EL (cell line): ENCODE data around the gene SLC1A2.
"Not testable (repeated sequence)": the region's sequence is repeated elsewhere in the genome, so short reads cannot be mapped to it uniquely, and the experiment has no call there.

Experiments
- DNase-seq: peaks from one replicate; pipeline ENCODE4 v3.0.0-alpha.2; 2016

SLC1A2 gene

GRCh38 chr11:35238882-35239281, 180.5 kb downstream of the SLC1A2 start:
- DNase-seq = no peak

GRCh38 chr11:35237860-35238715, 181.3 kb downstream of the SLC1A2 start:
- DNase-seq = peak; percentile 53

DNA sequence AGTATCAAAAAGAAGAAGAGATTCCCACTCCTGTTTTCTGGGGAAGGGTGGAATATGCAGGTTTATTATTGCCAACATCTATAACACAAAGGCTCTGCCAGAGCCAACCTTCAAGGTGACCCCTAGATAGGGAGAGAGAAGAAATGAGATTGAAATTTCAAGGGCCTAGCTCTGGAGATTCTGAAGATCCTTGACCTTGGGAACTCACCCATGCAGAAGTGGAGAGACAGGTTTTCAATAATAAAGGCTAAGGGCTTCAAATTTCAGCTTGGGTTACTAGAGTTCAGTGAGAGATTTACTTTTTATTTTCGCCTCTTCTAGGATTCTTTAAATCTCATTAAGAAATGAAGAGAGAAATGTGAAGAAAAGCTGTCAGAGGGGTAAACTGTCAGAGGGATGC, 182.0 kb downstream of the SLC1A2 start:
- DNase-seq = no peak

DNA sequence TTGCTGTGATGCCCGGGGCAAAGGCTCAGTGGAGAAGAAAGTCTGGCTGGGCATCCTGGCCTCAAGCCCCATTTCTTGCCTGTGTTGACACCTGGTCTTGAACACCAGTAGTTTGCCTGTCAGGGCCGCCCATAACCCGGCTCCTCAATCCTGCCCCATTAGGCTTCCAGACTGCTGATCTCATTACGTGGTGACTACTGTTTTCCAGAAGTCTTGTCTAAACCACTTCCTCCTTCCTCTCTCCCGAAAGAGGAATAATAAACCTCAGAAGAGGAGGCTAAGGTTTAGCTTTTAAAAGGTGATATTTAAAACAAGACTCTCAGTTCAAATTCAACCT, 182.7 kb downstream of the SLC1A2 start:
- DNase-seq = peak; percentile 67

DNA sequence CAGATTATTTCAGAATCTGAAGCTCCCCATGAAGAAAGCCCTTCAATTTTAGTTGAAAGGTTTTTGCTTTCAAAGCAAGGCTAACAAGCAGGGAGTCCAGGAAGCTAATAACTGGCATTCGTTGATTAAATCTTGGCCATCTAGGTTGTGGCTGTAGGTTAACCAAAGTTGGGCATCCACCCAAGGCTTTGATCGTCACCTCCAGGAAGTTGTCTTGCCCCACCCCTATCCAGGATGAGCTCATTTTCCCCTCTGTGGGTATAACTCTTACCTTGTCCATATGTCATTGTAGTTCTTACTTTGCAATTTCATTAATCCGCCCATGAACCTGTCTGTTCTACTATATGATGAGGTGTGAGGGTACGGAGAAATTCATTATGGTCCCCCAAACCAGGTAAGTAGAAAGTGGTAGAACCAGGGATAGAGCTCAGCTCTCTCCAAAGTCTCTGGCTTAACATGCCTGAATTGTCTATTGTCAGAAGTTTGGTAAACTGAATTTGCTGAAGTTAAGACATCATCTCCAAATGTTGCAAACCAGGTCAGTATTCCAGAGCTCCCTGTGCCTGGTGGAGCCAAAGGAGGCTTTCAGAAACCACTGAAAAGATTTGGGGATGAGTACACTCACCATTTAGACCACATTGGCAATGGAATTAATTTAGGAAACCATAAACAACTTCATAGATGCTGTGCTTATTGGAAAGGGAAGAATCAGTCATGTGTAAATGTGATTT, 183.3 kb downstream of the SLC1A2 start:
- DNase-seq = peak; percentile 48

GRCh38 chr11:35235498-35235897, 183.9 kb downstream of the SLC1A2 start:
- DNase-seq = no peak

GRCh38 chr11:35235157-35235468, 184.2 kb downstream of the SLC1A2 start:
- DNase-seq = no peak

DNA sequence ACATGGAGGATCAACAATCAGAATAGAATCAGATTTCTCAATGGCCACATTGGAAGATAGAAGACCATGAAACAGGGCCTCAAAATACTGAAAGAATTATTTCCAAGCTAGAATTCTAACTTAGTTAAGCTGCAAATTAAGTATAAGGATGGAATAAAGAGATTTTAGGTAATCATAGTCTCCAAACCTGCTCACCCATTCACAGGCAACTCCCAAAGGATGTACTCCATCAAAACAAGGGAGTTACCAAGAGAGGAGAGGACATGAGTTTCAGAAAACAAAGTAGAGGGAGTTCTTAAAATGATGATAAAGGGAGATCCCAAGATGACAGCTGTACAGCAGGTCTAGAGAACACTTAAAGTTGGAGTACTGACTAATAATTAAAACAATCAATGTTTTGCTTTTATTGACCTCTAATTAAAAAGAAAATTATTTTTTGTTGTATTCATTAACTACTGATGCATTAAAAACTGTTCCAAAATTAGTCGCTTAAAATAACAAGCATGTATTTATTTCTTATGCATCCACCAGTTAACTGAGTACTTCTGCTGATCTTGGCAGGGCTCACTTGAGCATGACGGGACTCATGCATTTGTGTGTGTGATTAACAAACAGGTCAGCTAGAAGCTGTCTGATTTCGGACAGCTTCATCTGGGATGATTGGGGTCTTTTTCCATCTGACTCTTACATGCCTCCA, 184.8 kb downstream of the SLC1A2 start:
- no peak for DNase-seq

DNA sequence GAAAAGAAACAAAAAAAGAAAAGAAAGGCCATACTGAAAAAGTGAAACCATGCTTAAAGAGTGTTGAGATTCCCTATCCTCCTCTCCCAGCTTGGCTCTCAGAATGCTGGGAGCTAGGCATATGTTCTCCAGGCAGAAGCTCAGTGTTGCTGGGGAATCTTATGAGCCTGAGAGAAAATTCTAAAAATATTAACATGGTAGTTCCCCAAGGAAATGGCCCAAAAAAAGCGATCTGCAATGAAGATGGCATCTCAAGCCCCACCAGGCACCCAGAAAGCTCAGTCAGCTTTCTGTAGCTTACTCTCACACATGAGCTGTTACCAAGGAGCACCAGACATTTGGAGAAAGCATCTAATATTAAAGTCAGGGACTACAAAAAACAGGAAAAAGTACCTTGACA, 185.8 kb downstream of the SLC1A2 start:
- DNase-seq = no peak

GRCh38 chr11:35232891-35233330, 186.4 kb downstream of the SLC1A2 start:
- DNase-seq = peak; percentile 22

DNA sequence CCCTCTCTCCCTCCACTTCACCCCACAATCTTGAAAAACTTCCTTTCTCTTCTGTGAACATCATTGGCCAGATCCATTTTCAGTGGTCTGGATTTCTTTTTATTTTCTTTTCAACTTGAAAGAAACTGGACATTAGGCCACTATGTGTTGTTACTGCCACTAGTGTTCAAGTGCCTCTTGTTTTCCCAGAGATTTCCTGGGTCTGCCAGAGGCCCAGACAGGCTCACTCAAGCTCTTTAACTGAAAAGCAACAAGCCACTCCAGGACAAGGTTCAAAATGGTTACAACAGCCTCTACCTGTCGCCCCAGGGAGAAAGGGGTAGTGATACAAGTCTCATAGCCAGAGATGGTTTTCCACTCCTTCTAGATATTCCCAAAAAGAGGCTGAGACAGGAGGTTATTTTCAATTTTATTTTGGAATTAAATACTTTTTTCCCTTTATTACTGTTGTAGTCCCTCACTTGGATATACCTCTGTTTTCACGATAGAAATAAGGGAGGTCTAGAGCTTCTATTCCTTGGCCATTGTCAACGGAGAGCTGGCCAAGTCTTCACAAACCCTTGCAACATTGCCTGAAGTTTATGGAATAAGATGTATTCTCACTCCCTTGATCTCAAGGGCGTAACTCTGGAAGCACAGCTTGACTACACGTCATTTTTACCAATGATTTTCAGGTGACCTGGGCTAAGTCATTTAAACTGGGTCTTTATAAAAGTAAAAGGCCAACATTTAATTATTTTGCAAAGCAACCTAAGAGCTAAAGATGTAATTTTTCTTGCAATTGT, 188.1 kb downstream of the SLC1A2 start:
- no peak for DNase-seq

GRCh38 chr11:35230388-35230787, 189.0 kb downstream of the SLC1A2 start:
- no peak for DNase-seq

DNA sequence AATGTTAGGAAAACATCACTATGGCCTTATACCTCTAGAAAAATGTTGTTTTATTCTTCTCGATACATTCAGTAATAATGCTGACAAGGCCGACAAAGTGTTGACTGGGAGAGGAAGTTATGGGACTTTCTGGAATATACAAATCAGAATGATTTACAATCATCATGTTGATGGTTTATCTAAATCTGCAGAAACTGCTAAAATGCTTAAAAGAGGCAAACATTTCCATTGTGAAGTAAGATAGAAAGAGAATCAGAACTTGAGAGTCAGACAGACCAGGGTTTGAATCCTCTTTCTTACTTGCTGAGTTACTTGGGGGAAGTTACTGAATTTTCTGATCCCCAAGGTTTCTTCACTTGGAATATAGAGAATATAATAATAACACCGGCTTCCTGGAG, 191.0 kb downstream of the SLC1A2 start:
- no peak for DNase-seq

GRCh38 chr11:35227576-35228327, 191.6 kb downstream of the SLC1A2 start:
- DNase-seq = no peak

GRCh38 chr11:35226756-35227155, 192.6 kb downstream of the SLC1A2 start:
- DNase-seq = not testable (repeated sequence)

- DNase-seq = no peak
Observed at GRCh38 chr11:35225946-35226520, 193.3 kb downstream of the SLC1A2 start.

- DNase-seq = no peak
Observed at GRCh38 chr11:35223991-35224390, 195.4 kb downstream of the SLC1A2 start.

DNA sequence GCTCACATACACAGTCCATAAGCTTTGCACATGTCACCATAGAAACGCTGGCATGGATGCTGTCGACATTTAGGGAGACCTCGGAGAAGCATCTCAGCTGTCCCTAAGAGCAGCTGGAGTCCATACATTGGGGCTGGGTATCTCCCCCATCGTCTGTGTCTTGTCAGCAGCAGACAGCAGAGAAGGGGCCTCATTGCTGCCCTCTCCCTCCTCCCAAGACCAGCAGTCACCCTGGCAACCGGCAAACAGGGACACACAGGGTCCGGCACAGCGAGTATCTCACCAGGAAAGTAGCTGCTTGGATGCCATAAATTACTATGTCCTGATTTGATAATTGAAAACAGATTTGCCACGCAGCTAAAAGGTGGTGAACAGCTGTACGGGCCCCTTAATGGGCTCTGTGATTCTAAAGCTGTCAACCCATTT, 196.0 kb downstream of the SLC1A2 start:
- DNase-seq = peak; percentile 16

- DNase-seq = no peak
Observed at GRCh38 chr11:35218956-35219355, 200.4 kb downstream of the SLC1A2 start.

DNA sequence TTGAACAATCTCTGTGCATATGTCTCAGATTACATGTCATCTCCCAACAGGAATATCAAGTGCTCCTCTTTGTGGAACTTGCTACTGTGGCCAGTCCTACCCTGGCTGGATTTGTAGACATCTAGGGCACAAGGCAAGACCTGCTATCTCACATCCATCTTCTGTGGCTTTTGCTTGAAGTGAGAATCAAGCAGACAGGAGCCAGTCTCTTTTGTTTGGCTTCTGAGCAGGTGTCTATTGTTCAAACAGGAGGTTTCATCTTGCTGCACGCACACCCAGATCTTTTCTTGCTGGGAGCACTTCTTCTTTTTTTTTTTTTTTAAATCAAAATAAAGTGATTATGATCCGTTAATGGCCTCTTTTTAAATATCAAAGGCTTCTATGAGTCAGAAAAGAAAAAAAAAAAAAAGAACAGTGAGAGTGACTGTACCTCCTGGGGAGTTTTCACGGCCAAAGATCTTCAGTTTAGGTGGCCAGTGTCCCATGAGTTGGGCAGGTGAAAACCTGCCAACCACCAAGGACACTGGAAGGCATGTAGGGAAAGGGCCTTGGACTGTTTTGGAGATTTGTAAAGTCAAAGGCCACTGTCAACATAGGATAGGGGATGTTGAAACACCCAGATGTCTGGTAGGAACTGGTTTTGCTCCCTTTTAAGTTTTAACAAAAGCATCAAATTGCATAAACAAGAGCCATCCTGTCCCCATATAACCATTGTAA, 202.2 kb downstream of the SLC1A2 start:
- DNase-seq = no peak

DNA sequence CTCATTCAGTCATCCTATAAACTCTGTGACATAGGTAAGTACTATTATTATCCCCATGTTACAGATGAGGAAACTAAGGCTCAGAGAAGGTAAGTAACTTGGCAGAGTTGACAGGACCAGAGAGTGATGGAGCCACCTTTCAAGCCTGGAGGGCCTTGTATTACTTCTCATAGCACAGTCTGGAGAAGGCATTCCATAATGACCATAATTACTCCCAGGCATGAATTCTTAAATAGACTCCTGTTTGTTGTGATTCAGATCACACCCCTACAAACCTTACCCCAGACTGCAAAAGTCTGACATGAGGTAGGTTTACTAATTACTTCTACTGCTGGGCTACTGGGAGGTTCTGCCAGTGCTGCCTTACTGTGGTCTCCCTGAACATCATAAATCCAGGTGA, 203.4 kb downstream of the SLC1A2 start:
- DNase-seq = no peak
